ENCODE measurements around the gene EGR4. TPM values are rescaled to one million over a fixed set of nuclear protein-coding genes. Genes with fewer than 3 reads are reported as not detected.

EGR4 gene
- total RNA-seq, 2 donors from 2014 or later = not detected

- Histone ChIP-seq H3K4me3 (peak overlapping the region; percentile 56), H3K36me3 (no peaks in the 10 kb centered on the region)
- ATAC-seq (ENCODE audit: insufficient number of reproducible peaks, low FRiP score, low read depth) = no peak
Observed at GRCh38 chr2:73268366-73268829, 24.9 kb downstream of the EGR4 start.

GRCh38 chr2:73267008-73267407 lies 26.3 kb downstream of the EGR4 start:
- Histone ChIP-seq H3K27me3 (replicated peaks; ENCODE audit: insufficient read depth) (no peaks in the 10 kb centered on the region), H3K27ac (no peak overlapping the region), H3K4me1 (ENCODE audit: control insufficient read depth in 1 of 2, low read depth in 2 of 2) (peaks cover 4 to 6% of the 10 kb centered on the region in 2 donors), H3K36me3 (no peaks in the 10 kb centered on the region), H3K9me3 (no peaks in the 10 kb centered on the region), H3K4me3 (no peak overlapping the region)
- TF ChIP-seq CTCF (IDR thresholded peaks at IDR 0.05) = no peak
- ATAC-seq (ENCODE audit: insufficient number of reproducible peaks, low FRiP score, low read depth) (no peak), DNase-seq (ENCODE audit: low spot score) (no peak)

More at GRCh38 chr2:73268366-73268829, 24.9 kb downstream of the EGR4 start:
- Histone ChIP-seq H3K9me3 (no peaks in the 10 kb centered on the region), H3K4me1 (ENCODE audit: control insufficient read depth in 1 of 2, low read depth in 2 of 2) (peaks cover 4 to 6% of the 10 kb centered on the region in 2 donors), H3K27me3 (replicated peaks; ENCODE audit: insufficient read depth) (no peaks in the 10 kb centered on the region), H3K27ac (no peak overlapping the region)
- DNase-seq (ENCODE audit: low spot score) = no peak
- no peak for TF ChIP-seq CTCF (IDR thresholded peaks at IDR 0.05)

- Histone ChIP-seq H3K27ac (no peak overlapping the region), H3K36me3 (no peaks in the 10 kb centered on the region), H3K27me3 (replicated peaks; ENCODE audit: insufficient read depth) (no peaks in the 10 kb centered on the region), H3K9me3 (no peaks in the 10 kb centered on the region), H3K4me3 (no peak overlapping the region), H3K4me1 (ENCODE audit: control insufficient read depth in 1 of 2, low read depth in 2 of 2) (peaks cover 4 to 6% of the 10 kb centered on the region in 2 donors)
- no peak for DNase-seq (ENCODE audit: low spot score)
- ATAC-seq (ENCODE audit: insufficient number of reproducible peaks, low FRiP score, low read depth) = no peak
- TF ChIP-seq CTCF (IDR thresholded peaks at IDR 0.05) = no peak
Observed at GRCh38 chr2:73266061-73266901, 27.1 kb downstream of the EGR4 start.

- H3K27ac ChIP-seq = no peak overlapping the region
- H3K27me3 ChIP-seq (replicated peaks; ENCODE audit: insufficient read depth) = no peaks in the 10 kb centered on the region
- no peak for ATAC-seq (ENCODE audit: insufficient number of reproducible peaks, low FRiP score, low read depth)
- DNase-seq (ENCODE audit: low spot score) = no peak
- H3K4me1 ChIP-seq (ENCODE audit: control insufficient read depth in 1 of 2, low read depth in 2 of 2) = peaks cover 4 to 6% of the 10 kb centered on the region in 2 donors
- H3K36me3 ChIP-seq = no peaks in the 10 kb centered on the region
- no peaks in the 10 kb centered on the region for H3K9me3 ChIP-seq
- no peak overlapping the region for H3K4me3 ChIP-seq
- no peak for TF ChIP-seq CTCF (IDR thresholded peaks at IDR 0.05)
Observed at GRCh38 chr2:73265298-73266060, 27.9 kb downstream of the EGR4 start.

- no peaks in the 10 kb centered on the region for H3K27me3 ChIP-seq (replicated peaks; ENCODE audit: insufficient read depth)
Observed at GRCh38 chr2:73264783-73265182, 28.6 kb downstream of the EGR4 start.

More at GRCh38 chr2:73264783-73265182, 28.6 kb downstream of the EGR4 start:
- peaks cover 4 to 6% of the 10 kb centered on the region in 2 donors for H3K4me1 ChIP-seq (ENCODE audit: control insufficient read depth in 1 of 2, low read depth in 2 of 2)
- no peak overlapping the region for H3K27ac ChIP-seq
- DNase-seq (ENCODE audit: low spot score) = no peak
- H3K36me3 ChIP-seq = no peaks in the 10 kb centered on the region
- ATAC-seq (ENCODE audit: insufficient number of reproducible peaks, low FRiP score, low read depth) = no peak
- no peaks in the 10 kb centered on the region for H3K9me3 ChIP-seq
- no peak for TF ChIP-seq CTCF (IDR thresholded peaks at IDR 0.05)
- H3K4me3 ChIP-seq = no peak overlapping the region

All from thoracic aorta (tissue), 2 donors.